HCT116 (cell line): ENCODE data around the gene PRR5L. TPM values are rescaled to one million over a fixed set of nuclear protein-coding genes. Genes with fewer than 3 reads are reported as not detected.

Source experiments
- ATAC-seq: fragments of 200-7000 bp; cut with Tn5 transposase; 2 replicates; pipeline ENCODE4 v1.9.1; 2020; ENCODE audit warnings: mild to moderate bottlenecking, moderate library complexity
- BruUV-seq: library from RNA; stranded (reverse); fragments of 400-500 nt; replicated peaks from 2 replicates; lab custom pipeline; 2021; lab: Mats Ljungman, UMichigan
- CTCF ChIA-PET: fragments of 300-600 bp; sonication (Branson Sonifier 250); formaldehyde crosslinking; loops from one replicate; lab custom pipeline; 2021; ENCODE audit warnings: antibody characterized with exemption; lab: Charles Lee
- POLR2A ChIA-PET: fragments of 300-600, 350-600 bp; sonication (Branson Sonifier 250); formaldehyde crosslinking; loops from one replicate; lab custom pipeline; 2021; ENCODE audit warnings: antibody characterized with exemption; lab: Charles Lee
- RAD21 ChIA-PET, 2 experiments: fragments of 300-600 bp; sonication (Branson Sonifier 250); formaldehyde crosslinking; loops; one replicate each; lab custom pipeline; 2023; ENCODE audit warnings: low total read pairs in 2 of 2; ENCODE audit not compliant: uncharacterized antibody in 2 of 2, unreplicated experiment in 2 of 2, low non-redundant PET in 1 of 2; lab: Charles Lee
- DNase-seq: peaks from one replicate; pipeline ENCODE4 v3.0.0-alpha.2; 2010; ENCODE audit warnings: low read depth, low spot score
- H2AFZ ChIP-seq: fragments of 200-600 bp; shearing (Covaris generic), sonication (generic); 2 replicates; pipeline ENCODE4 v1.6.1; 2017; ENCODE audit warnings: low read depth, mixed run types, mixed read lengths, antibody characterized with exemption, low read length; ENCODE audit not compliant: poor library complexity, severe bottlenecking
- H3K27ac ChIP-seq: 2 replicates; pipeline ENCODE4 v1.5.1; 2012; ENCODE audit warnings: low read depth, low read length
- H3K27me3 ChIP-seq: fragments of 200-600 bp; sonication (generic); 2 replicates; pipeline ENCODE4 v1.6.1; 2016; ENCODE audit warnings: mixed run types, low read length, mixed read lengths; ENCODE audit not compliant: insufficient read depth
- H3K36me3 ChIP-seq, 2 experiments: fragments of 200-500 bp in 1 of 2; fragments of 200-600 bp in 1 of 2; sonication (Bioruptor generic) in 1 of 2; sonication (generic) in 1 of 2; 2 replicates each; pipeline versions ENCODE4 v1.5.1 to v1.6.1; 2014 to 2016; ENCODE audit warnings: low read length in 2 of 2, inconsistent platforms in 1 of 2, mixed read lengths in 1 of 2, mixed run types in 1 of 2; ENCODE audit not compliant: insufficient read depth in 2 of 2, control insufficient read depth in 1 of 2
- H3K4me1 ChIP-seq, 2 experiments: fragments of 200-600 bp in 1 of 2; sonication (generic) in 1 of 2; 2 replicates each; pipeline versions ENCODE4 v1.5.1 to v1.6.1; 2012 to 2017; ENCODE audit warnings: low read length in 2 of 2, inconsistent platforms in 1 of 2, mild to moderate bottlenecking in 1 of 2, mixed read lengths in 1 of 2, mixed run types in 1 of 2, moderate library complexity in 1 of 2; ENCODE audit not compliant: insufficient read depth in 2 of 2, control insufficient read depth in 1 of 2
- H3K4me2 ChIP-seq: fragments of 200-600 bp; sonication (generic); 2 replicates; pipeline ENCODE4 v1.6.1; 2017; ENCODE audit warnings: mixed run types, low read length, mixed read lengths
- H3K4me3 ChIP-seq, 2 experiments: fragments of 200-600 bp in 1 of 2; sonication (generic) in 1 of 2; replicated peaks in 1 of 2; 2 replicates each; pipeline ENCODE4 v1.5.1; 2011 to 2016; ENCODE audit warnings: low read length in 2 of 2, control low read depth in 1 of 2, low read depth in 1 of 2, mild to moderate bottlenecking in 1 of 2, mixed read lengths in 1 of 2, mixed run types in 1 of 2
- H3K79me2 ChIP-seq: fragments of 200-600 bp; sonication (generic); 2 replicates; pipeline ENCODE4 v1.6.1; 2017; ENCODE audit warnings: mild to moderate bottlenecking, mixed run types, low read length, moderate library complexity, mixed read lengths; ENCODE audit not compliant: insufficient read depth
- H3K9ac ChIP-seq: fragments of 200-600 bp; sonication (generic); 2 replicates; pipeline ENCODE4 v1.6.1; 2016; ENCODE audit warnings: low read length, mixed read lengths
- H3K9me2 ChIP-seq: fragments of 200-600 bp; sonication (generic), shearing (Covaris generic); 2 replicates; pipeline ENCODE4 v1.6.1; 2017; ENCODE audit warnings: mixed run types, mild to moderate bottlenecking, moderate library complexity; ENCODE audit not compliant: insufficient read depth
- H3K9me3 ChIP-seq, 2 experiments: fragments of 200-500 bp in 1 of 2; fragments of 200-600 bp in 1 of 2; sonication (Bioruptor generic) in 1 of 2; sonication (generic) in 1 of 2; 2 replicates each; pipeline ENCODE4 v1.6.1; 2014 to 2017; ENCODE audit warnings: low read length in 2 of 2, mixed read lengths in 2 of 2, inconsistent platforms in 1 of 2, low read depth in 1 of 2, mild to moderate bottlenecking in 1 of 2, mixed run types in 1 of 2, moderate library complexity in 1 of 2; ENCODE audit not compliant: control insufficient read depth in 1 of 2, insufficient read depth in 1 of 2
- H4K20me1 ChIP-seq: fragments of 200-600 bp; sonication (generic), shearing (Covaris generic); 2 replicates; pipeline ENCODE4 v1.6.1; 2017; ENCODE audit warnings: mixed run types, mild to moderate bottlenecking, moderate library complexity; ENCODE audit not compliant: insufficient read depth
- ATF3 ChIP-seq: IDR thresholded peaks from 2 replicates; pipeline ENCODE4 v1.6.1; 2012
- CBX3 ChIP-seq: IDR thresholded peaks from 2 replicates; pipeline ENCODE4 v1.6.1; 2012; ENCODE audit warnings: low read depth
- CEBPB ChIP-seq: IDR thresholded peaks from 2 replicates; pipeline ENCODE4 v1.6.1; 2012; ENCODE audit warnings: low read depth
- CTCF ChIP-seq, 3 experiments: fragments of 200-600 bp in 1 of 3; sonication (generic) in 1 of 3; IDR thresholded peaks in 2 of 3; conservative IDR thresholded peaks in 1 of 3; 2 replicates each; pipeline ENCODE4 v1.5.1; 2012 to 2017; ENCODE audit warnings: low read depth in 2 of 3, low read length in 2 of 3, antibody characterized with exemption in 1 of 3, borderline replicate concordance in 1 of 3, control low read depth in 1 of 3, mild to moderate bottlenecking in 1 of 3, mixed read lengths in 1 of 3, mixed run types in 1 of 3, moderate library complexity in 1 of 3; ENCODE audit not compliant: insufficient read depth in 1 of 3
- EGR1 ChIP-seq: IDR thresholded peaks from 2 replicates; pipeline ENCODE4 v1.6.1; 2012; ENCODE audit warnings: low read depth
- ELF1 ChIP-seq: IDR thresholded peaks from 2 replicates; pipeline ENCODE4 v1.6.1; 2012; ENCODE audit warnings: low read depth, borderline replicate concordance
- EZH2 ChIP-seq: fragments of 200-600 bp; sonication (generic); IDR thresholded peaks from 2 replicates; pipeline ENCODE4 v1.6.1; 2017; ENCODE audit warnings: antibody characterized with exemption, mixed run types
- FOSL1 ChIP-seq: IDR thresholded peaks from 2 replicates; pipeline ENCODE4 v1.6.1; 2012; ENCODE audit warnings: low read depth
- JUND ChIP-seq: IDR thresholded peaks from 2 replicates; pipeline ENCODE4 v1.6.1; 2012
- MAX ChIP-seq: IDR thresholded peaks from 2 replicates; pipeline ENCODE4 v1.6.1; 2012
- RAD21 ChIP-seq: IDR thresholded peaks from 2 replicates; pipeline ENCODE4 v1.6.1; 2012; ENCODE audit warnings: low read depth, mild to moderate bottlenecking
- REST ChIP-seq: IDR thresholded peaks from 2 replicates; pipeline ENCODE4 v1.6.1; 2012; ENCODE audit warnings: low read depth
- SP1 ChIP-seq: IDR thresholded peaks from 2 replicates; pipeline ENCODE4 v1.6.1; 2012; ENCODE audit warnings: low read depth
- SRF ChIP-seq: IDR thresholded peaks from 2 replicates; pipeline ENCODE4 v1.6.1; 2012; ENCODE audit warnings: low read depth
- YY1 ChIP-seq: IDR thresholded peaks from 2 replicates; pipeline ENCODE4 v1.6.1; 2011; ENCODE audit warnings: low read length, low read depth, moderate library complexity, mild to moderate bottlenecking; ENCODE audit not compliant: insufficient replicate concordance; ENCODE audit errors: extremely low read depth
- ZBTB33 ChIP-seq: IDR thresholded peaks from 2 replicates; pipeline ENCODE4 v1.6.1; 2011; ENCODE audit warnings: mild to moderate bottlenecking, low read length, moderate library complexity; ENCODE audit not compliant: insufficient replicate concordance; ENCODE audit errors: extremely low read depth
- ZNF274 ChIP-seq: fragments of 200-500 bp; sonication (Bioruptor generic); IDR thresholded peaks from 2 replicates; pipeline ENCODE4 v1.6.1; 2014; ENCODE audit warnings: mild to moderate bottlenecking, low read depth, low read length, inconsistent platforms
- intact Hi-C: fragments of 100-400 bp; cut with micrococcal nuclease; formaldehyde crosslinking; loops from 2 replicates; pipeline ENCODE4 v1.10.0; 2022
- total RNA-seq: library from RNA; stranded (reverse); gene quantifications from one replicate; pipeline ENCODE4 v1.2.1, GENCODE V29; 2021; ENCODE audit not compliant: unreplicated experiment

PRR5L gene
- total RNA-seq, 1 experiment from 2014 or later, result 0.47 TPM

GRCh38 chr11:36453678-36454077 is 157.6 kb downstream of the PRR5L start:
- TF ChIP-seq ZBTB33 (no peak), ZNF274 (no peak), YY1 (no peak), SRF (no peak), EGR1 (no peak), REST (no peak), MAX (no peak), FOSL1 (no peak), CBX3 (no peak), EZH2 (no peak), RAD21 (no peak), ELF1 (no peak), SP1 (no peak), CTCF (IDR thresholded peaks at IDR 0.05 in 2 of 3, conservative IDR thresholded peaks at IDR 0.05 in 1 of 3; ENCODE audit: borderline replicate concordance in 1 of 3, insufficient read depth in 1 of 3, low read depth in 2 of 3, low read length in 2 of 3) (no peak), JUND (no peak), ATF3 (no peak), CEBPB (no peak)
- Histone ChIP-seq H3K36me3 (no peaks in the 10 kb centered on the region), H3K9ac (no peak overlapping the region), H3K9me3 (no peaks in the 10 kb centered on the region), H3K4me3 (no peak overlapping the region), H3K27me3 (peaks cover 2% of the 10 kb centered on the region; the same call in 1 of the 2 replicates), H3K27ac (no peak overlapping the region), H3K9me2 (no peaks in the 10 kb centered on the region), H3K4me2 (no peak overlapping the region), H3K79me2 (no peaks in the 10 kb centered on the region), H3K4me1 (peaks cover 2 to 11% of the 10 kb centered on the region in 2 experiments; a peak in 1 of 4 replicates), H2AFZ (no peak overlapping the region), H4K20me1 (no peaks in the 10 kb centered on the region)
- ATAC-seq (no peak), DNase-seq (no peak)
- no TSS peak for BruUV-seq
- RAD21 ChIA-PET, result no interaction called here
- intact Hi-C loops, result no loop called here
- CTCF ChIA-PET, result no interaction called here
- POLR2A ChIA-PET, result no interaction called here
